Hippocampal formation (tissue), 2 donors: ENCODE data around the gene PHLDA1.
"Not testable (repeated sequence)": the region's sequence is repeated elsewhere in the genome, so short reads cannot be mapped to it uniquely, and the experiment has no call there.

Source experiments
- DNase-seq, 2 donors: peaks; one replicate each; lab custom pipeline; 2025; lab: John Stamatoyannopoulos, UW

The PHLDA1 gene

GRCh38 chr12:75985566-75985965, 46.0 kb downstream of the PHLDA1 start:
- DNase-seq: no peak

GRCh38 chr12:75984577-75985182, 46.9 kb downstream of the PHLDA1 start:
- no peak for DNase-seq

- not testable (repeated sequence) for DNase-seq
These were observed 47.7 kb downstream of the PHLDA1 start for GRCh38 chr12:75983851-75984250.

GRCh38 chr12:75982979-75983660, 48.5 kb downstream of the PHLDA1 start:
- DNase-seq: no peak

DNA sequence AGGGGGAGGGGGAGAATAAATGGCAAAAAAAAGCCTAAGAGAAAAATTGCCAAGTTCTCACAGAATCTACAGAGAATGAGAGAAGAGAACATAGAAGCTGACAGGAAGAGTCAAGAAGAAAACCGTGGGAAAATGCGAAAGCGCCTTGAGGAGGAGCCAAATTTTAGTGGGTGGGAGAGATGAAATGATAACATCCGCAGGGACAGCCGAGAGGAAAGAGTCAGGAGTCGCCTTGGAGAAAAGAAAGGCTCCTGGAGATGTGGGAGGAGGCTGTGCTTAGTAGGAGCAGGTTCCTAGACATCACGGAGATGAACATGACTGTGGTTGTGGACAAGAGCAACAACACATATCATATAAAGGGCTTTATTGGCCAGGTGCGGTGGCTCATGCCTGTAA, 49.4 kb downstream of the PHLDA1 start:
- no peak for DNase-seq

DNA sequence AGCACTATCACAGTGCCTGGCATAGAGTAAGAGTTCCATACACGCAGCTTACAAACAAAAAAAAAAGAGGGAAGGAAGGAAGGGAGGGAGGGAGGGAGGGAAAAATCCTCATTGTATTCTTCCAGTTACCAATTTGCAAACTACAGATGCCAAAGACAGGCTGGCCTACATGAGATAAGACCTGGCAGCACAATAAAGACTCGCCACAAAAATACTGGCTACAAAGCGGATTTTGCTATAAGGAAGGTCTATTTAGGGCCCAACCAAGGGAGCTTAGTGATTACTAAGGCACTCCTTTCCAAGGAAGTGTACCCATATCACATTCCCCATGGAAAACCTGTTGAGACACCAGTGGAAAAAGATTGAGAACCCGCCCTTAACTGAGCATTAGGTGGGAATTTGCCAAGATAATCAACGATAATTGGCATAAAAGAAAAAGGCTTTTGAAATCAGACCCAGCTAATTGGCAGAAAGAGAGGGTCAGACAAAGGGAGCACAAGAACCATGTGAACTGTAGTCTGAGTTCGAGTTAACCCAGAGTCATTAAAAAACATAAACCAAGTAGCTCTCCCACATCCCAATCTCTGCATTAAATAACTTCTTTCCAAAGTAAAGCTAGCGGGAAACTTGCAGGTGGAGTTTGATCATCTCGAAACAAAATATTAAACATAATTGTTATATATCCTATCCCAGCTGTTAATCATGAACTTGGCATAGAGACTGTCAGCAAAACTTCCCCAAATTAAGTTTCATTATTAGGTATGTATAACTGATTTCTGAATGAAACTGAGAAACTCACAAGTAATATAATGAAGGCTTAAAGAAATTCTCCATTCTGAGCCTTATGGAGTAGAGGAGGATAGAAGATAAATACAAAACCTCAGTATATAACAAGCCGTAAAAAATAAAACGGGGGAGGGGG, 50.1 kb downstream of the PHLDA1 start:
- DNase-seq: no peak

- DNase-seq: no peak
These were observed 52.4 kb downstream of the PHLDA1 start for GRCh38 chr12:75979181-75979580.

DNA sequence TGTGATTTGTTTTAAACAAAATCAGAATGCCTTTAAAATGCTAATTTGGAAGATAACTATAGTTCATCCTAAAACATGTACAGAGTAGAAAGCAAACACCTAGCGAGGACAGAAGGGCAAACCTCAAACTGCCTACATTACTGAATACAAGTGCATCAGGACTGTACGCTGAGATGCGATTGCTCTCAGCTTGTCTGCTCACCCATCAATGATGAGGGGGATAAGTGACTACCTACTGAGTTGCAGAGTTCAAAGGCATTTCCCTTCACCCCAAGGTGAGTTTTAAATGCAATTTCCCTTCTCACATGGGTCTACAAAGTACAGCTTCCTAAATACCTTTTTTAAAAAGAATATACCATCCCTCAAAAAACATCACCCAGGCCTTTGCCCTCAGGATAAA, 52.9 kb downstream of the PHLDA1 start:
- no peak for DNase-seq

- DNase-seq: peak in 1 of 2 donors; percentile 11
These were observed 53.5 kb downstream of the PHLDA1 start for GRCh38 chr12:75977952-75978671.

DNA sequence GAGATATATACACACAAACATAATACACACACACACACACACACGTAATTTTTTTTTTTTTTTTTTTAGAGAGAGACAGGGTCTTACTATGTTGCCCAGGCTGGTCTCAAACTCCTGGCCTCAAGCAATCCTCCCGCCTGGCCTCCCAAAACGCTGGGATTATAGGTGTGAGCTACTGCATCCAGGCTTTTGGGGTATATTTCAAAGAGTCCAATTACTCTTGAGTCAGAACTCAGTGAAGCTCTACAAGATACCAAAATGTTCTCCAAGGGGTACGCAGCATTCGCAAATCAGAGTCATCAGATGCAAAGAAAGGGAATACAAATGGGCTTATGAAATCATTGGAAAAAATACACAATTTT, 54.0 kb downstream of the PHLDA1 start:
- DNase-seq: no peak

GRCh38 chr12:75976913-75977312, 54.7 kb downstream of the PHLDA1 start:
- DNase-seq: no peak

- no peak for DNase-seq
These were observed 55.5 kb downstream of the PHLDA1 start for GRCh38 chr12:75976113-75976512.

DNA sequence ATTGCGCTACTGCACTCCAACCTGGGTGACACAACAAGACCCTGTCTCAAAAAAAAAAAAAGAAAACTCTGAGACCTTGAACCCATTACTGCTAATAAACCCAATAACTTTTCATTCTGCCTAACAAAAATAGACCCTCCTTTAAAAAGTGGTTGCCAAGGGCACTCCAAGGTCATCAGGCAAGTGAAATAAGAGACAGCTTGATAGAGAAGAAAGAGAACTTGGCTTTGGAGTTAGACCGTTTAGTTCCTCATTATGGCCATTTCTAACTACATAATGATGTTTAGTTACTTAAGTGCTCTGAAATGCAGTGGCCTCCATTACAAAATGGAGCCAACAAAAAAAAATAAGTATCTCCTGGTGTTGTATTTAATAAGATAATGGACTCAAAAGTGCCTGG, 55.9 kb downstream of the PHLDA1 start:
- DNase-seq: no peak
